HG03103 (cell line): ENCODE data around the gene PADI2.

ENCODE experiments used
- ATAC-seq: cut with Tn5 transposase; IDR thresholded peaks from one replicate; pipeline ENCODE4 v1.9.1; 2021; ENCODE audit warnings: low read depth; ENCODE audit not compliant: unreplicated experiment

PADI2 gene

DNA sequence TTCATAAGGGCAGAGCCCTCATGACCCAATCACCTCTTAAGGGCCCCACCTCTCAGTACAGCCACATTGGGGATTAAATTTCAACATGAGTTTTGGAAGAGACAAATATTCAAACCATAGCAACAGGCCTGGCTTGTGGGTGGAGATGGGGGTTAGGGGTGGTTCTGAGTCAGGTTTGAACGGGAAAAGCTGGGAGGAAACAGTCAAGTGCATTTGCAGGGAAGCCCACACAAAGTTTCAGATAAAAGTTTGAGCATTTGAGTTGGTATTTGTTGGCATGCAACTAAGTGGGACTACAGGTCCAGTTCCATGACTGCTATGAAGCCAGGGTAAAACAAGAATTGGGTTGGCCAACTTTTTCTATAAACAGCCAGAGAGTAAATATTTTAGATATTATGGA is 21.0 kb upstream of the PADI2 start:
- ATAC-seq: no peak

DNA sequence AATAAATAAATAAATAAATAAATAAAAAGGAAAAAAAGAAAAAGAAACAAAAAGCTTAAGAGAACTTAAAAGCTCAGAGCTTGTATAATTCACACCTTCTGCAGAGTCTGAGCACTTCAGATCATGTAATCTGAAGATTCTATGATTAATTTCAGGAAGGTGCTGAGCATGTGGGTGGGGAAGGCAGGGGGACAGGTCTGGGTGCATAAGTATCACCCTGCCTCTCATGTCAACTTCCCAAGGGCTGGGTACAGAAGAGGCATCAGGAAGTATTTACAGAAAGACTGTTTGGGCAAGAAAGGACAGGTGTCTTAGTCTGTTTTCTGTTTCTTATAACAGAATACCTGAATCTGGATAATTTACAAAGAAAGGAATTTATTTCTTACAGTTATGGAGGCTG is 20.4 kb upstream of the PADI2 start:
- no peak for ATAC-seq

DNA sequence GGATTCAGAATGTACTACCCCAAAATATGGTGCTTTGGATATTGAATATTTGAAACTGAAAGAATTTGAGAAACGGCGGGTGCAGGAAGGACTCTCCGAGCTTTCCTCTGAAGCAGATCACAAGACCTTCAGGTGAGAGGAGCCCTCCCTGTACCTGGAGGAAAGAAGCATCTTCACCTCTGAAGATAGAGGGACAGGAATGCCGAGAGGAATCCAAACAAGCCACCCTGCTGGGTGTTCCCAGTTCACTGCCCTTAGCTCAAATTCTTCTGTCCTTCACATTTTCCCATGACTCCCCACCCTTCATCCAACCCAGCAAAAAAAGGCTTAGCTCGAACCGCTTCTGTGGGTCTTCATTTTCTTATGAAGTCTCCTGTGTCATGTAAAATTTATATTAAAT is 18.2 kb upstream of the PADI2 start:
- no peak for ATAC-seq

DNA sequence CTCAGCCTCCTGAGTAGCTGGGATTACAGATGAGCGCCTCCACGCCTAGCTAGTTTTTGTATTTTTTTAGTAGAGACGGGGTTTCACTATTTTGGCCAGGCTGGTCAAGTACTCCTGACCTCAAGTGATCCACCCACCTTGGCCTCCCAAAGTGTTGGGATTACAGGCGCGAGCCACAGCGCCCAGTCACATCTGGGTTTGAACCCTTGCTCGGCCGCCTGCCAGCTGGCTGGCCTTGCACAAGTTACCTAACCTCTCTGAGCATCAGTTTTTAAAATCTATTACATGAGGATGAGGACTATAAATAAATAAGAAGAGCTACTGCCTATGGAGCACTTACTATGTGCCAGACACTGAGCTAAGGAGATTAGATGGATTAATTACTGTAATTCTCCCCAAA is 17.7 kb upstream of the PADI2 start:
- ATAC-seq: no peak

DNA sequence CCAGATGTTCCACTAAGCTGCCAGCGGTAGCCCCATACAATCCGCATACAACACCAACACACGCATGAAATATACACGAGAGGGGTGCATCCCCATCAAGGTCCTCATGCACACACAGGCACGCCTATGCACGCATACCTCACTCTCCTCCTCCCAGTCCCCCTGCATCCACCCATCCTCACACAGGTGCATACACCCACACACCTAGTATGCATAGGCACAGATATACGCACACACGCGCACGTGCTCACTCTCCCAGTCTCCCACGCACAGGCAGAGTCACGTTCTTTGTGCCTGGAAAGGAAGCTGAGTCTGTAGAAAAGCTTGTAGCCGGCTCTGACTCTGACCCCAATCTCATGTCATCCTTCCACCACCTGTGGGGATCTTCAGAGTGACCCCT is 16.9 kb upstream of the PADI2 start:
- ATAC-seq: no peak

DNA sequence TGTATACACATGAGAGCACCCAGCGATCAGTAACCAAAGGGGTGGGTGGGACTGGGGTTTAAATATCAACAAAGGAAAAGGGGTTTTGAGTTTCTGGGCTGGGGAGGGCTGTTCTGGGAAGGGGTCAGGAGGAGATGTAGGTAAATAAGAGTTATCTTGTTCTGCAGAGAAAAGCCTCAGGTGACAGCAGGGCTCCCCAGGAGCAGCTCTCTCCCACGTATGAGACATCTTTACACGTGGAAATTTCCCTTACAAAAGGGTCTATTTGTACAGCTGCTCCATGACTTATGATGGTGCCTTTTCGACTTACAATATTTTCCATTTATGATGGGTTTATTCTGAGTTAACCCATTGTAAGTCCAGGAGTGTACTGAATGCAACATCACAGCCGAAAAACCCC is 16.3 kb upstream of the PADI2 start:
- ATAC-seq: no peak

DNA sequence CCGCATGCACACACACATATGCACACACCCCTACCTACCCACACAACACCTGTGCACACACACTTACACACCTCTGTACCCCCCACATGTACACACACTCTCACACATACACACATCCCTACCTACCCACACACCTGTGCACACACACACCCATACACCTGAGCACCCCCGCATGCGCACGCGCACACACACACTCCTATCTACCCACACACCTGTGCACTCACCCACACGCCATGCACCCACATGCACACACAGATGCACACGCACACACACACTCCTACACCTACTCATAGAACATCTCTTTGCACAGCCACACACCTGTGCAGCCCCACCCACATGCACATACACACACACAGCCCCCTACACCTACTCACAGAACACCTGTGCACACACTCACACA is 15.5 kb upstream of the PADI2 start:
- ATAC-seq: no peak

DNA sequence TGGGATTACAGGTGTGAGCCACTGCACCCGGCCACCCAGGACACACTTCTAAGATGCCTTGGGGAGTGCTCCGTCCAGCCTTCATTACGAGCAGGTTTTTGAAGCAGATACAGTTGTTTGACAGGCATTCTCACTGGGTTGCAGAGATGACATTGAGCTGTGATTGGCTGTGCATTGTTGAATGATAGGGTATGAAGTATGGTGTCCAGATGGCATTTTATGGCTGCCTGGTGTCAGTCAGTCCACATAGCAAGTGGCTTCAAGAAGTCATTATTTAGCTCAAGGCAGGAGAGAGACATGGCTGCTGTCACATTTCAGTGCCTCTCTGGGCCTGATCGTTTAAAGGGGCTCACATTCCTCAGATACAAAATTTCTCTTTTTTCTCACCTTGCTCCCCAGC is 14.8 kb upstream of the PADI2 start:
- ATAC-seq: no peak

DNA sequence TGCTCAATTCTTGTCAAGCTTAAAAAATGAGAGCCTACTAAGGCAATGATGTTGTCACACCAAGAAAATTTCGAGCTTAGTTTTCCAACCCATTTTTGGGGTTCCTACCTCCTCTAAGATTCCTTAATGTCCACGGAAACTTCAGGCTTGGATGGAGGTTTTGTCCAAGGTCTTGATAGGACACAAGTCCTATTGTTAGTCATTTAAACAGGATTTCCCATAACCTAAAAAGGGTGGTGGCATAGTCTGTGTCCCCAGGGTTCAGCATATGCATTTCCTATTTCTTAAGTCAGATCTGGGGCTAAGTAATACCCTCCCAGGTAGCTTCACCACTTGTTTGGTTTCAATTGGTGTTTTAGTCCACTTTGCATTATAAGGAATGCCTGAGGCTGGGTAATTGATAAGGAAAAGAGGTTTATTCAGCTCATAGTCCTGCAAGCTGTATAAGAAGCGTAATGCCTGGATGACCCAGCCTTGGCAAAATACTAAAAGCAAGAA is 10.9 kb upstream of the PADI2 start:
- no peak for ATAC-seq

DNA sequence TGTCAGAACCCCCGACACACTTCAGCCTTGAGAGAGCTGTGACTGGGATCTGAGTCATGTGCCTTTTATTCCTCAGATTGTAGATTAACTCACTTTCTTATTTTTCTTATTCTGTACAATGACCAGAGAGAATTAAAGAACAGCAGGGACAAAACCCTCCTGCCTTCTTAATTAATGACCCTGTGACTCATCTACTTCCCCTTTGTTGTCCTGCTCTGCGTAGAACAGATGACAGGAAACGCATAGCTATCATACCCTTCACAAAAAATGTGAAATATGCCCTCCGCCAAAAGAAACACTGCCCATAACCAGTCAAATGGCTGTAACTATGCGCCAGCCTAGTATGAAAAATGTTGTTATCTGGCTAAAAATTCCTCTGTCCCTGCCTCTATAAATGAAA is 9.1 kb upstream of the PADI2 start:
- no peak for ATAC-seq

DNA sequence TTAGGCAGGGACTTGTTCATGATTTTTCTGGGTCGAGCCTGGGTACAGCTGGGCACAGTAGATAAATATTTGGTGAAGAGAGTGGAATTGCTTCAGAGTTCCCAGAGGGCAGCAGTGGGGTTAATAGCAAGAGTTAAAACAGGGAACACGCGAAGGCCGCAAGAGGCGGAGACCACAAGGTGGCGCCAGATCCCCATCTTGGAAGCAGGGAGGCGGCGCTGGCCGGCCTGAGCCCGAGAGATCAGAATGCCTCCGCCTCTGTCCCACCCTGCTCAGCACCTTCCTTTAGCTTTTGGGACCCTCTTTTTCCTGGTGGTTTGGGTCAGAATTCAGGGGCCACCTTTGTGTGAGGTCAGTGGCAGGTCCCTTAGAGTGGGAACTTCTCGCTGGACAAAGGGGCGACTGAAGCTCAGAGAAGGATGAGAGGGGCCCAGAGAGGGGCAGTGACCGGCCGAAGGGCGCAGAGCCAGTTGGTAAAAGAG is 6.5 kb upstream of the PADI2 start:
- ATAC-seq: no peak

DNA sequence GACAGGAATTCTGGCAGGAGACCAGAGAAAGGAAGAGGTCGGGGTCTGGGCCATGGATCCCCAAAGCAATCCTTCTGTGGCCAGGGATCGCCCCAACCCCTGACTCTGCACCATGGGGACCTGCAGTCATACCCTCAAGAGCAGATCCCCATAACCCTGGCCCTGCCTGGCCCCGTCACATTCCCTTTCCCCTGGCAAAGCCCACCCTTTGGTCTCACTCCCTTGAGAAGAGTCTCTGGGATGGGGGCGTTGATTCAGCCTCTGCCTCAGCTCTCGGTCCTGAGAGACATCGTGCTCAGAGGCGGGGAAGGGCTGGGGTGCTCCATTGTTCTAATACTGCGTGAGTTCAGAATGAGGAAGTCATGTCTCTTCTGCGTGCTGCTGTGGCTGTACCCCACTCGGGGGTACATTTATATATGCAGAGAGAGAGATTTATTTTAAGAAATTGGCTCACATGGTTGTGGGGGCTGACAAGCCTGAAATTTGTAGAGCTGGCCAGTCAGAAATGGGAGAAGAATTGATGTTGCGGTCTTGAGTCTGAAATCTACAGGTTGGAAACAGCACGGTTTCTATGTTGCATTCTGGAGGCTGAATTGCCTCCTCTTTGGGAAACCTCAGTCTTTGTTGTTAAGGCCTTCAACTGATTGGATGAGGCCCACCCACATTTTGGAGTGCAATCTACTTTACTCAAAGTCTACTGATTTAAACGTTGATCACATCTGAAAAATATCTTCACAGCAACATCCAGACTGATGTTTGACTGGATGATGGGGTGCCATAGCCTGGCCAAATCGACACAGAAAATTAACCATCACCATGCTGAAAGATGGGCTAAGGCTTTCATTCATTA is 4.2 kb upstream of the PADI2 start:
- no peak for ATAC-seq

DNA sequence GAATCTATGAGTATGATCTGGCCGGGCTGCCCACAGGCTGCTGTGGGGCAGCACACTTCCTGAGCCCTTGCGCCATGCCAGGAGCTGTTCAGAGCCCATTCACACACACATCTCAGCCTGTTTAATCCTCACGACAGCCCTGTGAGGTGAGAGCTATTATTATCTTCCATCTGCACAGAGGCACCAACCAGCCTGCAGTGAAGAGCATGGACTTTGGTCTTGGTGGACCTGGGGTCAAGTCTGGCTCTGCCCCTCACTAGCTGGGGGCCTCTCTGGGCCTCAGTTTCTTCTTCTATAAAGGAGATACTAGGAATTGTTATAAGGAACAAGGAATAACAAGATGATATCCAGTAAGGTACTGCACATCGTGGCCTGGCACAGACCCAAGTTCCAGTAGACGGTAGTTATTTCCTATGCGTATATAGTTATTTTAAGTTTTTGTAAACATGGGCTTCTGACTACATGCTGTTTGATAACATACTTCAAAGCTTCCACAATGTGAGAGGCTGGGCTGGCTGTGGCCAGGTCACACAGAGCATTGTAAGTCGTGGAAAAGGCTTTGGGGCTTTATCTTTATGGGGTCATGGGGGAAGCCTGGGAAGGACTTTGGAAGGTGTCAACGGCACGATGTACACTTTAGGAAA is 3.4 kb upstream of the PADI2 start:
- ATAC-seq: no peak

DNA sequence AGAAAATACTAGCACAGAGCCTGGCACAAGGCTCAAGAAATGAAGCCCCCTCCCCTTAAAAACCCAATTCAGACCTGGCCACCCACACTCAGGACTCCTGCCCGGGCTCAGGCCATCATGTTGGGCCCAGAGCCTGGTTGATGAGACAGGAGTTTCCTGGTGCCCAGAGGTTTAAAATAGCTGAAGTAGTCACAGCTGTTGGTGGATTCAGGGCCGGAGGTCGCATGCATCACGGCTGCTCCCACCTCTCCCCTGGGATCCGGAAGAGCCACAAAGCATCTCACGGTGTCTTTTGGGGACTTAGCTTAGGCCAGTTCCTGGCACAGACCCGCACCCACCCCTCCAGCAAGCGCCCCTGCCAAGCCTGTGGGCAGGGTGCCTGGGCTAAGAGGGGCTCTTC is 2.6 kb upstream of the PADI2 start:
- ATAC-seq: no peak

DNA sequence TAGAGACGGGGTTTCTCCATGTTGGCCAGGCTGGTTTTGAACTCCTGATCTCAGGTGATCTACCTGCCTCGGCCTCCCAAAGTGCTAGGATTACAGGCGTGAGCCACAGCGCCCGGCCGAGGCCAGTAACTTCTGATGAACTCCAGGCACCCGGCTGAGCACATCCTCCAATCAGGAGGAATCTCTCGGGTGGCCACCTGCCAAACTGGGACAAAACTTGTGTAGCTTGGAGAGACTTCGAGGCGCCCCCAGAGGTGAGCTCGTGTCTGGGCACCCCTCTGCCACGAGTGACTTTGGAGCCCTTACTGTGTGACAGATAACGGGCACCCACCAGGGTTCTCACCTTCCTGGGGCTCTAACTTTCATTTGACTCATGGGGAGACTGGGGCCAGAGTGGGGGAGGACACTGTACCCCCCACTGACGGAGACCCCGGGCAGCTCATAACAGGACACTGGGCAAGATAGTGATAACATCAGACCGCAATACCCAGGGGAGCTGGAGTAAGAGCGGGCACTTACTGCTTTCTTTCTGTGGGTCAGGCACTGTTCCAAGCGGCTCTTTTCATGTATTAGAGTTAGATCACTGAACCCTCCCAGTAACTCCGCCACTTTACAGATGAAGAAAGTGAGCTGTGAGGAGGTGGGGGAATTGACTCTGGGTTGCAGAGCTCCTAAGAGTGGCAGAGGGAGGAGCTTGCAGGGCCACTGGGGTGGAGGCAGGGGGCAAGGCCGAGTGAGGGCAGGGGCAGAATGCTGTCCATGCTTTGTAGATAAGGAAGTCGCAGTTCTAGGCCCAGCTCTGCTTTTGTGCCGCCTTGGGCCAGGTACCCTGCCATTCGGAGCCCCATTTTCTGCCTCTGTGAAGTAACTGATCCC is 1.9 kb upstream of the PADI2 start:
- no peak for ATAC-seq

DNA sequence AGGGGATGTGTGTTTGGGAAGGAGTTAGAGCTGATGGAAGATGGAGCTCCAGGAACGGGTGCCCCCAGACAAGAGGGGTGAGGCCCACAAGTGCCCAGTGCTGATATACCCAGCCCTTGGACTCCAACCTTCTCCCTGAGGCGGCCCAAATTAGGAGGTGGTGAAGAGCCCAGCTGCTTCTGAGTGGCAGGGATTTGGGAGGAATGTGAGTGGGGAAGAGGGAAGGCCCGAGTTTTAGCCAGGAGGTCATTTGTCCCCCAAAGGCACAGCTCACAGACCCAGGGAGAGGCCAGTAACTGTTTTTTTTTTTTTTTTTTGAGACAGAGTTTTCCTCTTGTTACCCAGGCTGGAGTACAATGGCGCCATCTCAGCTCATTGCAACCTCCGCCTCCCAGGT is 1.2 kb upstream of the PADI2 start:
- no peak for ATAC-seq

DNA sequence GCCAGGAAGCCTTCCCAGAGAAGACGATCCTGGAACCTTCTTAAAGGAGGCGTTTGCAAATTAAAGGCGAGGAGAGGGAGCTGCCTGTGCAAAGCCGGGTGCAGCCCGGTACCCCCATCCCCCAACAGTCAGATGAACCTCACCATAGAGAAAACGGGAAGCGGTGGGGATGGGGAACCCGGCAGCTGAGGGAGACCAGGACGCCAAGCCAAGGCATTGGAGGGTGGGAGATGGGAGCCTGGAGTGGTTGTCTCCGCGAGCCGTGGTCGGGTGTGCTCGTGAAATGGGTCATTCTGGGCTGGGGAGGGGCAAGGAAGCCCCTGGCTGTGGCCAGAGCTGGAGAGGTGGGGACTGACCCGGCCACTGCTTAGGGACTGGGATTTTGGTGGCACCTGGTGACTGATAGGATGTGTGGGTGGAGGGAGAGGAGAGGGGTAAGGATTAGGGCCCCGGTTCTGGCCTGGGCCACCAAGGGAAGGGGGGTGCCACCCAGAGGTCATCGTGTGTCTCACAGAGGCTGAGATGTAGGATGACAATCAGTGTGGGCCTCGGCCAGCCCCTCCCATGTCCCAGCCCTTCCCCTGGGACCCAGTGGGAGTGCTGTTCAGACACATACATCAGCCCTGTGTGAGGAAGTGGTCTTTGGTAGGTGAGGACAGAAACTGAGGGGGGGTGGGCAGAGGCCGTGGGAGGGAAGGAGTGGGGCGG is 676 bp upstream of the PADI2 start:
- ATAC-seq: no peak

DNA sequence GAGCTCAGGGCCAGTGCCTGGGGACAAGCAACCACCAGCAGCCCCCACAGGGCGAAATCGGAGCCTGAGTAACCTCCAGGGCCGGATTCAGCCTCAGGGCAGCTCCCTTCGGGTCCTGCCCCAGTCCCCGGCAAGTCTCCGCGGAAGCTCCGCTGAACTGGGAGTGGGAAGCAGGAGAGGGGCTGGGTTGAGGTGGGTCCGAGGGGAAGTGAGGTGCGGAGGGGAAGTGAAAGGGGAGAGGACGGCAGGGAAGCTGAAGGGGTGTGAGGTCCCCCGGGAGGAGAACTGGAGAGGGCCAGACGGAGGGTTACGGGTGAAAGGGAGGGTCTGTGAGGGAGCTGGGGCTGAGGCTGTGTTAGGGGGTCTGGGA is 560 bp downstream of the PADI2 start:
- ATAC-seq: no peak

DNA sequence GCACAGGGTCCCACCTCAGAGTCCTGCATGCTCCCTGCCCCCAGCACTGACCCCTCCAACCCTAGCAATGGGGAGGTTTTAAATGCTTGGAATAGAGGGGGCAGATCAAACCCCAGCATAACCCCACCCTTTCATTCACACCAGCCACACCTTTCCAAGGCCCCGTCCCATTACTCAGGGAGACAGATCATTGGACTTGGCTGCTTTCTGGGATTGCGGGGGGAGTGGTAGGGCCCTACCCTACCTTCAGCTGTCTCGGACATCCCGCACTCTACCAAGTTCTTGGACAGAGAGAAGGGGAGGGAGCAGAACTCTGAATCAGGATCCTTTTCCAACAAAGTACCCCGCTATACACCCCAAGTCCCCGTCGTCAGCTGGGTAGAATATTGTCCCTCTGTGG is 983 bp downstream of the PADI2 start:
- ATAC-seq: no peak

DNA sequence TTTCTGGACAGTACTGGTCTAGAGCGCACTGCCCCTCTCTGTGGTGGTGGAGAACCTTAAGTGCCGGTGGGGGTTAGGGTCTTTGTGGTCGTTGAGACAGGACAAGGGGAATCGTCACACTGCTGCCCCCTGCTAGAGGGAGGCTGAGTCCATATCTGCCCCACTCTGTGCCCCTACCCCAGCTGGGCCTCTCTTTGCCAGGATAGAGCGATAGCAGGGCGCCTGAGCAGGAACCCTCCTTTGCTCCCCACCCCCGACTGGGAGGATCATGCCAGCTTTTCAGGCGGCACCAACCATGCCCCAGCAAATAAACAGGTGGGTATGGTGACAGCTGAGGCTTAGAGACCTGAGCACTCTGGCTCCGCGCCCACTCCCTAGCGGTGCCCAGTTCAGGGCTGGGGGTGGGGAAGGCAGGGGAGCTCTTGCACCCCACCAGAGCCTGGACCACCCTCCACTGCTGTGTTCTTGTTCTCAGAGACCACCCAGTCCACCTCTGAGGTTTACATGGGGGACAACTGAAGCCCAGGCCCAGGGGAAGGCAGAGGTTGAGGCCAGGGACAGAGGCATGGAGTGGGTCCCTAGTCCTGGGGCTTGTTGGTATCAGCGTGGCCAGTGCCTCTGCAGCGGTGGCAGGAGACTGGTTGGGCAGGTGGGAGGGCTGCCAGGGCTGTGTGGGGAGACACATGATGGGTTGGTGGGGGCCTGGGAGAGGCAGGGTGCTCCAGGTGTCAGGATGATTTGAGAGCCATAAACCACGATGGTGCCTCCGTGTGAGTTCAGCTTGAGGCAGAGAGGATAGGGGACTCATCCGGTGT is 1.6 kb downstream of the PADI2 start:
- ATAC-seq: no peak
